Endothelial cell (in vitro differentiated cells): Measurements from ENCODE around the gene NCAM2. TPM values are rescaled to one million over a fixed set of nuclear protein-coding genes. Genes with fewer than 3 reads are reported as not detected.
A peak's percentile ranks its signal among the peaks of the same experiment; 100 is the strongest.

Source experiments
- DNase-seq: peaks from one replicate; pipeline ENCODE4 v3.0.0; 2021; ENCODE audit warnings: low spot score
- H3K27ac Mint-ChIP-seq: one replicate; pipeline ENCODE4 v1.8.0; 2021; ENCODE audit warnings: mixed read lengths, inconsistent platforms; ENCODE audit not compliant: unreplicated experiment
- H3K27me3 Mint-ChIP-seq: one replicate; pipeline ENCODE4 v1.8.0; 2021; ENCODE audit warnings: mild to moderate bottlenecking, moderate library complexity, mixed read lengths, inconsistent platforms; ENCODE audit not compliant: unreplicated experiment
- H3K36me3 Mint-ChIP-seq: one replicate; pipeline ENCODE4 v1.8.0; 2021; ENCODE audit warnings: mild to moderate bottlenecking, low read depth, mixed read lengths, inconsistent platforms; ENCODE audit not compliant: unreplicated experiment
- H3K4me1 Mint-ChIP-seq: one replicate; pipeline ENCODE4 v1.8.0; 2021; ENCODE audit warnings: mild to moderate bottlenecking, mixed read lengths, inconsistent platforms; ENCODE audit not compliant: unreplicated experiment
- H3K4me3 Mint-ChIP-seq: one replicate; pipeline ENCODE4 v1.8.0; 2021; ENCODE audit warnings: mild to moderate bottlenecking, mixed read lengths, inconsistent platforms; ENCODE audit not compliant: unreplicated experiment
- H3K9me3 Mint-ChIP-seq: one replicate; pipeline ENCODE4 v1.8.0; 2021; ENCODE audit warnings: mixed read lengths, inconsistent platforms; ENCODE audit not compliant: unreplicated experiment
- total RNA-seq: library from RNA; stranded (reverse); fragmentation: NEBNext Ultra II Directional; extraction: Animal tissue kit (Norgen Biotek cat#: 25700); gene quantifications from one replicate; pipeline ENCODE4 v1.2.1, GENCODE V29; 2021; ENCODE audit not compliant: unreplicated experiment
- TF ChIP-seq, protein P1 (sequence below): fragments of 200-600 bp; sonication (generic); IDR thresholded peaks from one replicate; pipeline ENCODE4 v1.5.0; 2021; ENCODE audit warnings: antibody characterized with exemption; ENCODE audit not compliant: unreplicated experiment

The NCAM2 gene
- total RNA-seq, 1 donor from 2014 or later = 0.64 TPM

DNA sequence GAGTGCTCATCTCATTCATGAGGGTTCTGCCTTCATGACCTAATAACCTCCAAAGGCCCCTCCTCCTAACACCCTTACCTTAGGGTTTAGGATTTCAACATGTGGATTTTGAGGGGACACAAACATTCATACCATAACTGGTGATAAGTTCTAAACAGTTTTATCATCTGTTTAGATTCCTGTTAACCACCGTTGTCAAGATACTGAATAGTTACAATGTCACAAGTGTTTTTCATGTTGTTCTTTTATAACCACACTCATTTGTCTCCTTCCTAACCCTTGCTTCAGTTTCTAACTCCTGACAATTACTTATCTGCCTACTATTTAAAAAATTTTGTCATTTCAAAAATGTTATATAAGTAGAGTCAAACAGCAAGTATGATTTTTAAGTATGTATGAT, 86.0 kb downstream of the NCAM2 start:
- H3K4me1 Mint-ChIP-seq = peaks cover 7% of the 10 kb centered on the region
- DNase-seq = no peak
- H3K4me3 Mint-ChIP-seq = no peak overlapping the region
- no peak overlapping the region for H3K27ac Mint-ChIP-seq
- no peaks in the 10 kb centered on the region for H3K27me3 Mint-ChIP-seq
- H3K36me3 Mint-ChIP-seq = no peaks in the 10 kb centered on the region
- no peaks in the 10 kb centered on the region for H3K9me3 Mint-ChIP-seq
- TF ChIP-seq, protein P1, sequence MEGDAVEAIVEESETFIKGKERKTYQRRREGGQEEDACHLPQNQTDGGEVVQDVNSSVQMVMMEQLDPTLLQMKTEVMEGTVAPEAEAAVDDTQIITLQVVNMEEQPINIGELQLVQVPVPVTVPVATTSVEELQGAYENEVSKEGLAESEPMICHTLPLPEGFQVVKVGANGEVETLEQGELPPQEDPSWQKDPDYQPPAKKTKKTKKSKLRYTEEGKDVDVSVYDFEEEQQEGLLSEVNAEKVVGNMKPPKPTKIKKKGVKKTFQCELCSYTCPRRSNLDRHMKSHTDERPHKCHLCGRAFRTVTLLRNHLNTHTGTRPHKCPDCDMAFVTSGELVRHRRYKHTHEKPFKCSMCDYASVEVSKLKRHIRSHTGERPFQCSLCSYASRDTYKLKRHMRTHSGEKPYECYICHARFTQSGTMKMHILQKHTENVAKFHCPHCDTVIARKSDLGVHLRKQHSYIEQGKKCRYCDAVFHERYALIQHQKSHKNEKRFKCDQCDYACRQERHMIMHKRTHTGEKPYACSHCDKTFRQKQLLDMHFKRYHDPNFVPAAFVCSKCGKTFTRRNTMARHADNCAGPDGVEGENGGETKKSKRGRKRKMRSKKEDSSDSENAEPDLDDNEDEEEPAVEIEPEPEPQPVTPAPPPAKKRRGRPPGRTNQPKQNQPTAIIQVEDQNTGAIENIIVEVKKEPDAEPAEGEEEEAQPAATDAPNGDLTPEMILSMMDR = no peak

- Mint-ChIP-seq H3K27ac (no peak overlapping the region), H3K4me1 (peaks cover 7% of the 10 kb centered on the region), H3K4me3 (no peak overlapping the region), H3K9me3 (no peaks in the 10 kb centered on the region), H3K27me3 (no peaks in the 10 kb centered on the region), H3K36me3 (no peaks in the 10 kb centered on the region)
- TF ChIP-seq, protein P1 = no peak
- no peak for DNase-seq
Measured at GRCh38 chr21:21085206-21085605, 87.0 kb downstream of the NCAM2 start.

GRCh38 chr21:21096956-21097355, 98.7 kb downstream of the NCAM2 start:
- Mint-ChIP-seq H3K27ac (no peak overlapping the region), H3K4me1 (no peaks in the 10 kb centered on the region), H3K4me3 (no peak overlapping the region), H3K9me3 (no peaks in the 10 kb centered on the region), H3K27me3 (no peaks in the 10 kb centered on the region), H3K36me3 (no peaks in the 10 kb centered on the region)
- TF ChIP-seq, protein P1 = no peak
- no peak for DNase-seq

DNA sequence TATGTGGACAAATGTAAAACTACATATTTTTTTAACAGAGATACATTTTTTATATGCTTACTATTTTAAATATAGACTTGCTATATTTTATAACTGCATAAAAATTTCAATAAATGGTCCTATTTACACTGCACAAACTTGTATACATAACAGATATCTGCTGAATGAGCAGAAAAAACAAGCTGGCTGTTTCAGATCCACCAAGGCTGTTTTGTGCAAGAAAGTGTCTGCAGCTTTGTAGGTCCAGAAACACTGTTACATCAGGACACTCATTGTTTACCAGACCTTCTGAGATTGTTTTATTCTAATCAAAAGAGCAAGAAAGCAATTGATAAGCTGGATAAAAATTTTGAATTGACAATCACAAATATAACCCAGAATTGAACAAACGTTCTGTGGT, 99.3 kb downstream of the NCAM2 start:
- no peaks in the 10 kb centered on the region for H3K9me3 Mint-ChIP-seq
- H3K27ac Mint-ChIP-seq = no peak overlapping the region
- H3K4me3 Mint-ChIP-seq = no peak overlapping the region
- no peaks in the 10 kb centered on the region for H3K4me1 Mint-ChIP-seq
- no peaks in the 10 kb centered on the region for H3K27me3 Mint-ChIP-seq
- H3K36me3 Mint-ChIP-seq = no peaks in the 10 kb centered on the region
- TF ChIP-seq, protein P1 = no peak
- DNase-seq = no peak

- peak; percentile 35 for DNase-seq
Measured at GRCh38 chr21:21101911-21102310, 103.7 kb downstream of the NCAM2 start.

More at GRCh38 chr21:21101911-21102310, 103.7 kb downstream of the NCAM2 start:
- Mint-ChIP-seq H3K4me3 (no peak overlapping the region), H3K36me3 (no peaks in the 10 kb centered on the region), H3K27me3 (no peaks in the 10 kb centered on the region), H3K9me3 (no peaks in the 10 kb centered on the region), H3K4me1 (no peaks in the 10 kb centered on the region), H3K27ac (no peak overlapping the region)
- TF ChIP-seq, protein P1 = no peak
